Glomerular visceral epithelial cell (primary cell): ENCODE measurements around the gene SLC13A2.
A peak's percentile ranks its signal among the peaks of the same experiment; 100 is the strongest.
"Not testable (repeated sequence)": the region's sequence is repeated elsewhere in the genome, so short reads cannot be mapped to it uniquely, and the experiment has no call there.

Experiments
- DNase-seq: peaks from one replicate; pipeline ENCODE4 v3.0.0-alpha.2; 2016; ENCODE audit errors: extremely low spot score

SLC13A2 gene

GRCh38 chr17:28514561-28515002, 41.1 kb downstream of the SLC13A2 start:
- DNase-seq: no peak

DNA sequence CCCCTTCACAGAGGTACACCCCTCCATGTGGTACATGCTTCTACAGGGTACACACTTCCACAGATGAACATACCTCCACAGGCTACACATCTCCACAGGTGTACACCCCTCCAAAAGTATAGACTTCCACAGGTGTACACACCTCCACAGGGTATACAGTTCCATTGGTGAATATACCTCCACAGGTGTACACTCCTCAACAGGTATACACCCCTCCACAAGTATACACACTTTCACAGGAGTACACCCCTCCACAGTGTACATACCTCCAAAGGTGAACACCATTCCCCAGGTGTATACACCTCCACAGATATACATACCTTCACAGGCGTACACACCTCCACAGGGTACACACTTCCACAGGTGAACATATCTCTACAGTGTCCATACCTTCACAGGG, 42.1 kb downstream of the SLC13A2 start:
- no peak for DNase-seq

DNA sequence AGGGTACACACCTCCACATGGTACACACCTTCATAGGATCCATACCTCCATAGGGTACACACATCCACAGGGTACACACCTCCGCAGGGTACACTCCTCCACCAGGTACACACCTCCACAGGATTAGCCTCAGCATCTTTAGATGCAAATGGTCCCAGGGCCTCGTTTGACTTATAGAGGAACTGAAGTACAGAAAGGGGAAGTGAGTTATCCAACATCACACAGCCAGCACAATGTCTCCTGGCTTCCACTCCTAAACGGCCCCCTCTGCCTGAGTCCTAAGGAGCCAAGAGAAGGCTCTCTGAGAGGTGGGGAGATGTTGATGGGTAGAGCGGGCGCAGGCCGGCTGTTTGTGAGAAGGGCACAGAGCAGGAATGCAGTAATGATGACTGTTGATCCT, 44.7 kb downstream of the SLC13A2 start:
- no peak for DNase-seq

GRCh38 chr17:28518578-28518977, 45.1 kb downstream of the SLC13A2 start:
- DNase-seq: no peak

- DNase-seq: no peak
Measured at GRCh38 chr17:28519236-28519635, 45.8 kb downstream of the SLC13A2 start.

- no peak for DNase-seq
Measured at GRCh38 chr17:28520687-28521086, 47.2 kb downstream of the SLC13A2 start.

DNA sequence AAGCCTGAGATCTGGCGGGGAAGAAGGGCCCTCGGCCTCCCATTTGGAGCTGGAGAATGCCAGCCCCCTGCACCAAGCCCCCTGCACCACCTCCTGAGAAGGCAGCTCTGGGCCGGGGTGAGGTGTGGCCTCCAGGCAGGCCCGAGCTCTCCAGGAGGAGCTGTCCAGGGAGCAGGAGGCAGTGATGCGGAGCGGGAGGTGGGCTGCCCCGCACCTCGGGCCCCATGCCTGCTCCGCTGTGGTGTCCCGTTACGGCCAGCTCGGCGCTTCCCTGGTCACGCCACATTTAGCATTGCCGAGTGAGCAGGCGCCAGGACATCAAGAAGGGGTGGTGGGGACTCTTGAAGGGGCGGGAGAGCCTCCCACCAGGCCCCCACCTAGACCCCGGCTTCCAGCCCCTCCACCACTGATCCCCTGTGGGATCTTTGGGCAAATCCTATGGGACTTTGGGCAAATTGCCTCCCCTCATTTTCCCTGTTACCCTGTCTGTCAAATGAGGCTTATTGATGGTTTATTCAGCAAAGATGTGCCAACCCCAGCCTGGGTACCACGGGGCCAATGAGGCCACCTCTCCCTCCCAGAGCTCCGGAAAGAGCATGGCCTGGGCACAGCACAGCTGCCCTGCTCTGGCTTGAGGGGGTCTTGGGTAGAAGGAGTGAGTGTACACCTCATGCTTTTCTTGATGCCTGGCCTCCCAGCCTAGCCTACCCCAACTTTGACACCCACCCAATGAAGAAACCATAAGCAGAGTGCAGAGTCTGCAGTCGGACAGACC, 48.1 kb downstream of the SLC13A2 start:
- no peak for DNase-seq

- not testable (repeated sequence) for DNase-seq
Measured at GRCh38 chr17:28522281-28522680, 48.8 kb downstream of the SLC13A2 start.

GRCh38 chr17:28523186-28523585, 49.7 kb downstream of the SLC13A2 start:
- no peak for DNase-seq

DNA sequence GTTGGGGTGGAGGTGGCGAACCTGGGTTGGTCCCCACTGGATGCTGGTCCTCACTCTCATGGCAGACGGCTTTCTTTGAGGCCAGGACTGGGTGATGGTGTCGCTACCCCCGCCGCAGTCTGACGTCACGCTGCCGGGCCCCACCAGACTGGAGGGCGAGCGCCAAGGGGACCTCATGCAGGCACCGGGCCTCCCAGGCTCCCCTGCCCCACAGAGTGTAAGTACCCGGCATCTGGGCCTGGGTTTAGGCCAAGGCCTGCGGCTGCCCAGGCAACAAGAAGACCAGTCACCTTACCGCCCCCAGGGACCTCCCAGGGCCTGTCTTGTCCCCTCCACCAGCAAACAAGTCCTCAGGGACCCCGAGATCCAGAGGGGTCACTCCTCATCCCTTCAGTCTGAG, 50.4 kb downstream of the SLC13A2 start:
- no peak for DNase-seq

- DNase-seq: peak; percentile 59
Measured at GRCh38 chr17:28524476-28525424, 51.3 kb downstream of the SLC13A2 start.

- no peak for DNase-seq
Measured at GRCh38 chr17:28526381-28526780, 52.9 kb downstream of the SLC13A2 start.

DNA sequence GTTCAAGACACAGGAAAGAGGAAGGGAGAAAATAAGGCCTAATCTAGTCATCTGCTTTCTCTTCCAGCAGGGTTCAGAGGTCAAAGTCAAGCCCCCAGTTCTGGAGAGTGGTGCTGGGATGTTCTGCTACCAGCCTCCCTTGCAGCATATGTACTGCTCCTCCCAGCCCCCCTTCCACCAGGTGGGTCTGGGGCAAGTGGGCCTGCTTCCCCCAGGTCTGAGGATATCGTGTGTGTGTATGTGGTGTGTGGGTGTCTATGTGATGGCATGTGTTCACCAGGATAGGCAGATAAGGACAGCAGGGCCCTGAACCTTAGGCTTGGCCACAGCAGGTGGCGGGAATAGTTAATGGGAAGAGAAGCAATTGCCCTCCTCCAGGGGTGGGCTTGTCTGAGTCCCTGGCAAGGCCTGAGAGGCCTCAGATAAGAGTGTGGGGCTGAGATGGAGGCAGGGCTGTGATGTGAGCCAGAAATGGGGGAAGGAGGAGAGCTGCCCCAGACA, 53.8 kb downstream of the SLC13A2 start:
- no peak for DNase-seq

DNA sequence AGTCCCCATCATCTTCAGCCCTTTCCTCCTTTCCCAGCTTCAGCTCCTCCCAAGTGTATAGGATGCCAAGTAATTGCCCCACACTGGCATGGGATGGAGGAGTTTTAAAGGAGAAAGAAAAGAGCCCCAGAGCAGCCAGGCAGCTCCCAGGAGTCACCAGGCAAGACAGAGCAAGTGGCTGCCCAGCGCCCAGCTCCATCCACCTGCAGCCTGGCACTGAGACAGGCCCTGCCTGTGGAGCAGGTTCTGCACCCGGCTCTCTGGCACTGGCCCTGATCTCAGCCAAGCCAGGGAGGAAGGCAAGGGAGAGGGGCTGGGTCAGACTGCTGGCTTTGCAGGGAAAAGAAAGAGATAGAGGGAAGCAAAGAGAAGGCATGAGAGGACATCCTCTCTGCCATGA, 54.4 kb downstream of the SLC13A2 start:
- no peak for DNase-seq

GRCh38 chr17:28528327-28529012, 55.0 kb downstream of the SLC13A2 start:
- no peak for DNase-seq

DNA sequence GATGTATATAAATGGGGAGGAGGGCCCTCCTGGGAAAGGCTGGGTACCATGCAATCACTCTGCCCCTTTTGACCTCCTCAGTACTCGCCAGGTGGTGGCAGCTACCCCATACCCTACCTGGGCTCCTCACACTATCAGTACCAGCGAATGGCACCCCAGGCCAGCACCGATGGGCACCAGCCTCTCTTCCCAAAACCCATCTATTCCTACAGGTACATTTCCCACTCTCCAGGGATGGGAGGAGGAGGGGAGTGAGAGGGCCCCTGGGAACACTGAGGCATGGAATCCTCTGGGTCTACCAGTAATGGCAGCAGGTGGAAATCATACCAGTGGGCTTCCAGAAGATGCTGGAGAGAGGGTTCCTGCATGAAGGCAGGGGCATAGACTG, 55.6 kb downstream of the SLC13A2 start:
- DNase-seq: no peak

- DNase-seq: no peak
Measured at GRCh38 chr17:28530250-28530649, 56.8 kb downstream of the SLC13A2 start.

DNA sequence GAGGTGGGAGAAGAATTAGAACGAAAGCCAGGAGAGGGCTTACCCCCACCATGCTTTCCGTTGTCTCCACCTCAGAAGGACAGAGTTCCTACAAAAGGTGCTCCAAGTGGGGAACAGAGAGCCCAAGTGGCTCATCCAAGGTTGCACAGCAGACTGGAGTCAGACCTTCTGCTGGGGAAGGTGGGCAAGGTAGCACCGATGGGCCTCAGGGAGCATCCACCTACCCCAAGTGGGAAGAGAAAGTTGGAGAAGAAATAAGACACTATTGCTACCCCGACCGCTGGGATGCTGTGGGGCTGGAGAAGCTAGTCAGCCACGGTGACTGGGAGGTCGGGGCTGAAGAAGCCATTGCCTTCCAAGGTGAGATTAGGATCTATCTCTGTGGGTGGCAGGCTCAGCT, 57.5 kb downstream of the SLC13A2 start:
- no peak for DNase-seq

- DNase-seq: no peak
Measured at GRCh38 chr17:28532050-28532960, 58.9 kb downstream of the SLC13A2 start.

- no peak for DNase-seq
Measured at GRCh38 chr17:28533091-28533807, 59.8 kb downstream of the SLC13A2 start.
